Bone marrow (tissue), 2 donors: ENCODE data around the gene ZNF227.
A peak's percentile ranks its signal among the peaks of the same experiment; 100 is the strongest.
"Not testable (repeated sequence)": the region's sequence is repeated elsewhere in the genome, so short reads cannot be mapped to it uniquely, and the experiment has no call there.

Experiments
- DNase-seq, 2 donors: peaks; one replicate each; lab custom pipeline; 2025; lab: John Stamatoyannopoulos, UW

ZNF227 gene

GRCh38 chr19:44212250-44212865 lies at the start of gene ZNF227:
TSS of gene ZNF227 (plus strand) at chr19:44212532. CDS start at chr19:44217793, 5,261 bp downstream.
- DNase-seq = peak; percentile 62 to 69

GRCh38 chr19:44163789-44164188 lies 48.5 kb upstream of the ZNF227 start:
- DNase-seq = no peak

- DNase-seq = no peak
These were observed 48.0 kb upstream of the ZNF227 start for GRCh38 chr19:44164327-44164672.

- DNase-seq = peak; percentile 50 to 98
These were observed 47.4 kb upstream of the ZNF227 start, which contains the start of gene ZNF226 for GRCh38 chr19:44164673-44165512. TSS of gene ZNF226 (plus strand) at chr19:44165100. CDS start at chr19:44170081, 4,981 bp downstream.

- DNase-seq = not testable (repeated sequence)
These were observed 41.7 kb upstream of the ZNF227 start for GRCh38 chr19:44170660-44171059.

GRCh38 chr19:44176590-44176989 lies 35.7 kb upstream of the ZNF227 start:
- DNase-seq = no peak

- no peak for DNase-seq
These were observed 31.4 kb upstream of the ZNF227 start for GRCh38 chr19:44180968-44181367.

GRCh38 chr19:44182145-44182544 lies 30.2 kb upstream of the ZNF227 start:
- no peak for DNase-seq

- no peak for DNase-seq
These were observed 22.3 kb upstream of the ZNF227 start for GRCh38 chr19:44190020-44190419.

GRCh38 chr19:44192127-44192526 lies 20.2 kb upstream of the ZNF227 start:
- no peak for DNase-seq

GRCh38 chr19:44196772-44197171 lies 15.6 kb upstream of the ZNF227 start:
- DNase-seq = no peak

- DNase-seq = no peak
These were observed 9.9 kb upstream of the ZNF227 start for GRCh38 chr19:44202470-44202869.

GRCh38 chr19:44202974-44203373 lies 9.4 kb upstream of the ZNF227 start:
- no peak for DNase-seq

- DNase-seq = not testable (repeated sequence)
These were observed 8.5 kb upstream of the ZNF227 start for GRCh38 chr19:44203877-44204276.

GRCh38 chr19:44204772-44205171 lies 7.6 kb upstream of the ZNF227 start:
- no peak for DNase-seq

GRCh38 chr19:44207126-44207803 lies 5.1 kb upstream of the ZNF227 start:
- DNase-seq = peak; percentile 52 to 84

GRCh38 chr19:44212866-44213346 lies 574 bp downstream of the ZNF227 start:
- no peak for DNase-seq

GRCh38 chr19:44219926-44220325 lies 7.6 kb downstream of the ZNF227 start:
- DNase-seq = not testable (repeated sequence)

GRCh38 chr19:44220761-44221160 lies 8.4 kb downstream of the ZNF227 start:
- not testable (repeated sequence) for DNase-seq

- DNase-seq = not testable (repeated sequence)
These were observed 9.0 kb downstream of the ZNF227 start for GRCh38 chr19:44221291-44221690.

GRCh38 chr19:44228318-44228717 lies 16.0 kb downstream of the ZNF227 start:
- DNase-seq = no peak

- DNase-seq = no peak
These were observed 20.5 kb downstream of the ZNF227 start for GRCh38 chr19:44232867-44233266.

- DNase-seq = no peak
These were observed 24.1 kb downstream of the ZNF227 start for GRCh38 chr19:44236384-44236783.
